GM18507 (cell line): ENCODE data around the gene HDAC7.

Experiments
- DNase-seq: peaks from one replicate; pipeline ENCODE4 v3.0.0; 2011; ENCODE audit warnings: low read depth; ENCODE audit not compliant: insufficient read length; ENCODE audit errors: extremely low spot score
- FAIRE-seq: peaks from 2 replicates; lab custom pipeline; 2011; peaks lifted over from hg19 to GRCh38; lab: Jason Lieb, UNC

The HDAC7 gene

GRCh38 chr12:47834199-47834903 lies 14.6 kb upstream of the HDAC7 start:
- FAIRE-seq (no peak), DNase-seq (no peak)

- FAIRE-seq (no peak), DNase-seq (no peak)
Observed at GRCh38 chr12:47833591-47834012, 13.9 kb upstream of the HDAC7 start.

- FAIRE-seq (no peak), DNase-seq (no peak)
Observed at GRCh38 chr12:47832263-47832933, 12.7 kb upstream of the HDAC7 start.

DNA sequence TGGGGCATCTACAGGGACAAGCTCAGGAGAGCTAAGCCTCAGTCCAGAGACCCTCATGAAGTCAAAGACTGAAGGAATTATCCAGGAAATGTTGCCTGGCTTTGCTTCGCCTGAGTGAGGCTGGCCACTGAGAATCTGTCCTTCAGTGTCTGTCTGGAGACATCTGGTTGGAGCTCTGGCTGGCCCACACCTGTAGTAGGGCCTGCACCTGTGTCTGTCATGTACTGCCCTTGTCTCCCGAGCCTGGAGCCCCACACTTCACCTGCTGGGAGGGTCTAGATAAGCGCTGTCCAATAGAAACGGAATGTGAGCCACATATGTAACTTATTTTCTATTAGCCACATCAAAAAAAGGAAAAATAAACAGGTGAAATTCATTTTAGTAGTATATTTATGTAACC lies 9.9 kb upstream of the HDAC7 start:
- FAIRE-seq (no peak), DNase-seq (no peak)

DNA sequence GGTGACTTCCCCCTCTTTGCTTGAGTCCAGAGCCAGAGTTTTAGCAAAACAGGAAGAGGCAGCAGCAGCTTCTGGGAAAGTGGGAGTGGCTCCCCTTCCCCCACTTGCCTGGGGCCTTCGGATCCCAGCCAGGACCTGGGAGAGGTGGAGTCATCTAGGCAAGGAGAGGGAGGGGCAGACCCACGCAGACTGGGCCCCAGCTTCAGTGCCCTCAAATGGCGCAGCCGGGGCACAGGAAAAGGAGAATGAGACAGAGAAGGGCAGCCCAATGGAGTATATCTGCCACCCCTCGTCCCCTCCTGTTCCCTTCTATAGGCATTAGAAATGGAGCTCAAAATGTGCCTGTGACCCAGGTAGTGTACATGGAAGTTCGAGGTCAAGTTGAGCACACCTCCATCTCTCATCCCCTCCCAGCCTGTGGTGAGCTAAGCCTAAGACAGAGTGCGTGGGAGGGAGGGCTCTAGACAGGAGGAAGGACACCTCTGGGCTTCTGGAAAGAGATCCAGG lies 9.3 kb upstream of the HDAC7 start:
- FAIRE-seq (no peak), DNase-seq (no peak)

DNA sequence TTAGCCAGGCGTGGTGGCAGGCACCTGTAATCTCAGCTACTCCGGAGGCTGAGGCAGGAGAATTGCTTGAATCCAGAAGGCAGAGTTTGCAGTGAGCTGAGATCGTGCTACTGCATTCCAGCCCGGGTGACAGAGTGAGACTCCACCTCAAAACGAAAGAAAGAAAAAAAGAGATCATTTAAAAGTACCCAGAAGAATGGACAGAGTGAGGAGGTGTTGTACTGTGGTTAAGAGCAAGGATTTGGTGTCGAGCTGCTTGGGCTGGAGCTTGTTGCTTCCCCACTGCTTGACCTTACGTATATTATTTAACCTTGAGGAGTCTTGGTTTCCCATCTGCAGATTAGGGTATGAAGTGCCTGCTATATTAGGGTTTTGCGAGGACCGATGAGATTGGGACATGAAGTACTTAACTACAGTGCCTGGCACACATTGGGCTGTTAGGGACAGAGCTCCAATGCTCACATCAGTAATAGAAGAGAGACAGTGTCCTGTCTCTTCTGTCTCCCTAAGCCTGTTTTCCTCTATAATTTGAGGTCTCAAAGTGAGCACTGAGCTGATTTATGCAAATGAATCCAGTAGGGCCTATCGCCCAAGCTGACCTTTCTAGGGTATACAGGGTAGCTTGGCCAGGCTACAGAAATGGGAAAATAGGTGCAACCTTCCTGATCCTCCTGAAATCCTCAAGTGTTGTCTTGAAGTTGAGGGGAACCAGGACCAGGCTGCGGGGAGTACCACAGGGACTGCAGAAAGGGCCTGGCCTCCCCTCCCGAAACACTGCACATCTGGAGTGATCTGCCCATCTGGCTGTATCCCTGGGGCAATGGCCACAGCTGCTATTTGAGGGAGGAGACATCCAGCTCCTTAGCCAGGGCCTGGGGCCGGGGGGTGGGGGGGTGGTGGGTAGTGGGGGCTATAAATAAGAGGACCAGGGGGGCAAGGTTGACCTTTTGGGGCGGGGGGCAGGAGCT lies 8.6 kb upstream of the HDAC7 start:
- FAIRE-seq = no peak
- DNase-seq = no peak

DNA sequence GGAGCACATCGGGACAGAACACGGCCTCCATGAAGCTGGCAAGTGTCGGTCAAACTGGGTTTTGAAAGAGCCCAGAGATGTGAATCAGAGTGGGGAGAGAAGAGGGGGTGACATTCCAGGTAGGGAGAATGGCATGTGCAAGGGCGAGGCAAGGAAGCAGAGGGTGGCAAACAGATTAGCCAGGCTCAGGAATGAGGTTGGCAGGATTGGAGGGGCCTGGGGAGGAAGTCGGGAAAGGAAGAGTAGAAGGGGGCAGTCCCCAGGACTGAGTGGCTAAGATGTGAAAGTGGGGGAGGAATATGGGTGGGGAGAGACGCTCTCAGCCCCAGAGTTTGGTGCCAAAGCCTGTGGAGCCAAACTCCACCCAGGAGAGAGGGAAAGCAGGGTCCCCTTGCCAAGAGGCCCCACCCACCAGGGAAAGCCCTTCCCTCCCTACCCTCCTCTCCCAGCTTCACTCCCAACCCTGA lies 5.5 kb upstream of the HDAC7 start:
- no peak for FAIRE-seq
- DNase-seq = no peak

GRCh38 chr12:47824635-47825034 lies 4.9 kb upstream of the HDAC7 start:
- FAIRE-seq = no peak
- no peak for DNase-seq

DNA sequence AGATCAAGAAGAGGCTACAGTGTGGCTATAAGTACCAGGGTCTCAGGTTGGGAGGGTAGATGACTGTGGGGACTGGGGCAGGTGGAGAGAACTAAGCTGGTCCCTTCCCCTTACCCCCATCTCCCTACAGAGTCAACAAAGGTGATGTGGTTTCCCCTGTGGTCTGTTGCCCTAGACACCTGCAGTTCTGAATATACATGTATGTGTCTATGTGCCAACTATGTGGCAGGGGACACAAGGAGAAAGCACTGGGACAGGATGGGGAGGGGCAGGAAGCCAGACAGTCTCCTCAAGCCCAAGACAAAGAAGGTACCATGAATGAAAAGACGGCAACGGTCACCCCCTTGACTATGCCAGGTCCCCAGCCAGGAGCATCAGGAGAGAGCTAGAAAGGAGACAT lies 4.5 kb upstream of the HDAC7 start:
- no peak for FAIRE-seq
- no peak for DNase-seq

DNA sequence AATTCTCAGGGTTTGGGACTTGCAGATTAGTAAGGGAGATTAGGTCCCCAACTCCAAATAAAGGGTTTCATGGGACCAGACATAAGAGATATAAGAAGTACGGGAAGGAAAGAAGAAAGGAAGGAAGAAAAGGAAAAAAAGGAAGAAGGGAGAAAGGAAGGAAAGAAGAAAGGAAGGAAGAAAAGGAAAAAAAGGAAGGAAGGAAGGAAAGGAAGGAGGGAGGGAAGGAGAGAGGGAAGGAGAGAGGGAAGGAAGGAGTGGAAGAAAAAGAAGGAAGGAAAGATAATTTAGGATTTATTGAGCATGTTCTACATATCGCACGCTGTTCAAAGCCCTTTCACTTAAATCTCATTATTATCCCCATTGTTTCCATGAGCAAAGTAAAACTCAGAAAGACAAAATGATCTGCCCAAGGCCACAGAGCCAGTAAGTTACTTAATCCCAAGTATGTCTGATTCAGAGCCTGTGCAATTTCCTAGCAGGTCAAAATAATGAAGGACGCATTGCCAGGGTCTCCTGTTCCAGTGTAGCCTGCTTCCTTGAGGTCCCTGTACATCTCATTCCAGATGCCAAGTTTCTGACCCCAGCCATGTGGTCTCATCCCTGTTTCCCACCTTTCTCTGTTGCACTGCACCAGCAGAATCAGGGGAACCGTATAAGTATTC lies 3.9 kb upstream of the HDAC7 start:
- DNase-seq = no peak
- no peak for FAIRE-seq

- no peak for DNase-seq
- no peak for FAIRE-seq
Observed at GRCh38 chr12:47822863-47823262, 3.2 kb upstream of the HDAC7 start.

- DNase-seq (no peak), FAIRE-seq (no peak)
Observed at GRCh38 chr12:47822401-47822800, 2.7 kb upstream of the HDAC7 start.

GRCh38 chr12:47821346-47821706 lies 1.6 kb upstream of the HDAC7 start:
- FAIRE-seq (no peak), DNase-seq (no peak)

GRCh38 chr12:47820631-47821345 lies 1.1 kb upstream of the HDAC7 start:
- DNase-seq = no peak
- no peak for FAIRE-seq

GRCh38 chr12:47819138-47819895 lies 386 bp downstream of the HDAC7 start:
- DNase-seq (no peak), FAIRE-seq (no peak)

- no peak for FAIRE-seq
Observed at GRCh38 chr12:47818467-47819137, 1.1 kb downstream of the HDAC7 start.

GRCh38 chr12:47818007-47818376 lies 1.7 kb downstream of the HDAC7 start:
- no peak for FAIRE-seq

More at GRCh38 chr12:47818467-47819137, 1.1 kb downstream of the HDAC7 start:
- DNase-seq = no peak

More at GRCh38 chr12:47818007-47818376, 1.7 kb downstream of the HDAC7 start:
- DNase-seq = no peak
